Duodenal mucosa (tissue), 2 donors: ENCODE data around the gene GSTM5.
"Not testable (repeated sequence)": the region's sequence is repeated elsewhere in the genome, so short reads cannot be mapped to it uniquely, and the experiment has no call there.

Experiments
- H3K27ac ChIP-seq: one replicate; pipeline ENCODE4 v1.7.0; 2013; ENCODE audit warnings: low read depth, low read length
- H3K27me3 ChIP-seq, 2 donors: one replicate each; pipeline ENCODE4 v1.7.0; 2013; ENCODE audit warnings: low read length in 2 of 2, control low read depth in 1 of 2; ENCODE audit not compliant: insufficient read depth in 2 of 2, control insufficient read depth in 1 of 2
- H3K36me3 ChIP-seq, 2 donors: one replicate each; pipeline ENCODE4 v1.7.0; 2013; ENCODE audit warnings: low read length in 2 of 2, control low read depth in 1 of 2; ENCODE audit not compliant: insufficient read depth in 2 of 2, control insufficient read depth in 1 of 2
- H3K4me1 ChIP-seq, 2 donors: one replicate each; pipeline ENCODE4 v1.7.0; 2013; ENCODE audit warnings: low read length in 2 of 2, control low read depth in 1 of 2; ENCODE audit not compliant: insufficient read depth in 2 of 2, control insufficient read depth in 1 of 2
- H3K4me3 ChIP-seq, 2 donors: one replicate each; pipeline ENCODE4 v1.7.0; 2013; ENCODE audit warnings: low read length in 2 of 2, low read depth in 1 of 2
- H3K9ac ChIP-seq, 2 donors: one replicate each; pipeline ENCODE4 v1.7.0; 2013; ENCODE audit warnings: low read length in 2 of 2, low read depth in 1 of 2
- H3K9me3 ChIP-seq, 2 donors: one replicate each; pipeline ENCODE4 v1.7.0; 2013; ENCODE audit warnings: low read length in 2 of 2, control low read depth in 1 of 2; ENCODE audit not compliant: control insufficient read depth in 1 of 2

Gene GSTM5

GRCh38 chr1:109711593-109712320 lies at the start of gene GSTM5:
TSS of gene GSTM5 (plus strand) at chr1:109712251. CDS start at chr1:109712313, 62 bp downstream.
- H3K36me3 ChIP-seq, H3K27me3 ChIP-seq, H3K4me1 ChIP-seq, H3K9ac ChIP-seq, H3K9me3 ChIP-seq, H3K27ac ChIP-seq: not testable (repeated sequence)
- H3K4me3 ChIP-seq, result peak within 1 kb of the TSS; percentile 8 to 28

GRCh38 chr1:109664671-109665070 lies 47.4 kb upstream of the GSTM5 start:
- Histone ChIP-seq H3K36me3 (peaks cover 5 to 25% of the 10 kb centered on the region in 2 donors), H3K9me3 (no peaks in the 10 kb centered on the region), H3K4me3 (no peak overlapping the region), H3K27me3 (no peaks in the 10 kb centered on the region), H3K4me1 (peaks cover 3 to 7% of the 10 kb centered on the region in 2 donors), H3K9ac (no peak overlapping the region), H3K27ac (no peak overlapping the region)

- peak within 1 kb of the TSS; percentile 38 to 48 for H3K9ac ChIP-seq
- peaks cover 3 to 11% of the 10 kb centered on the region in 2 donors for H3K4me1 ChIP-seq
- no peaks in the 10 kb centered on the region for H3K36me3 ChIP-seq
- no peaks in the 10 kb centered on the region for H3K9me3 ChIP-seq
- H3K27me3 ChIP-seq, result no peaks in the 10 kb centered on the region
- H3K4me3 ChIP-seq, result peak within 1 kb of the TSS; percentile 62 to 66
- H3K27ac ChIP-seq, result no peak within 1 kb of the TSS
Measured at GRCh38 chr1:109667452-109668122, 44.5 kb upstream of the GSTM5 start, which contains the start of gene GSTM2. TSS of gene GSTM2 (plus strand) at chr1:109668057. CDS start at chr1:109668116, 59 bp downstream.

GRCh38 chr1:109668123-109668775 lies 43.8 kb upstream of the GSTM5 start:
- Histone ChIP-seq H3K27ac (no peak overlapping the region), H3K36me3 (no peaks in the 10 kb centered on the region), H3K27me3 (no peaks in the 10 kb centered on the region), H3K4me3 (peak overlapping the region; percentile 62 to 66), H3K9ac (peak overlapping the region in 1 of 2 donors; percentile 38), H3K9me3 (no peaks in the 10 kb centered on the region), H3K4me1 (peaks cover 4 to 12% of the 10 kb centered on the region in 2 donors)

GRCh38 chr1:109669246-109669948 lies 42.7 kb upstream of the GSTM5 start:
- H3K9me3 ChIP-seq, result no peaks in the 10 kb centered on the region
- H3K36me3 ChIP-seq, result no peaks in the 10 kb centered on the region
- no peak overlapping the region for H3K4me3 ChIP-seq
- peaks cover 7 to 15% of the 10 kb centered on the region in 2 donors for H3K4me1 ChIP-seq
- no peaks in the 10 kb centered on the region for H3K27me3 ChIP-seq
- H3K9ac ChIP-seq, result no peak overlapping the region
- no peak overlapping the region for H3K27ac ChIP-seq

GRCh38 chr1:109669949-109670302 lies 42.1 kb upstream of the GSTM5 start:
- H3K4me3 ChIP-seq, H3K36me3 ChIP-seq, H3K9me3 ChIP-seq, H3K27ac ChIP-seq, H3K27me3 ChIP-seq, H3K9ac ChIP-seq: not testable (repeated sequence)
- H3K4me1 ChIP-seq, result peaks cover 7 to 15% of the 10 kb centered on the region in 2 donors

- Histone ChIP-seq H3K27me3 (no peaks in the 10 kb centered on the region), H3K36me3 (no peaks in the 10 kb centered on the region), H3K4me3 (no peak overlapping the region), H3K4me1 (peaks cover 7 to 15% of the 10 kb centered on the region in 2 donors), H3K27ac (no peak overlapping the region), H3K9ac (no peak overlapping the region), H3K9me3 (no peaks in the 10 kb centered on the region)
Measured at GRCh38 chr1:109671067-109671466, 41.0 kb upstream of the GSTM5 start.

GRCh38 chr1:109673861-109674260 lies 38.2 kb upstream of the GSTM5 start:
- not testable (repeated sequence) for H3K9me3 ChIP-seq, H3K36me3 ChIP-seq, H3K9ac ChIP-seq, H3K27ac ChIP-seq, H3K4me3 ChIP-seq, H3K4me1 ChIP-seq, H3K27me3 ChIP-seq

GRCh38 chr1:109676683-109677381 lies 35.2 kb upstream of the GSTM5 start:
- H3K27ac ChIP-seq, H3K4me1 ChIP-seq, H3K36me3 ChIP-seq, H3K27me3 ChIP-seq, H3K9ac ChIP-seq, H3K4me3 ChIP-seq, H3K9me3 ChIP-seq: not testable (repeated sequence)
